Endothelial cell of coronary artery (primary cell): ENCODE data around the gene C8G. TPM values are rescaled to one million over a fixed set of nuclear protein-coding genes. Genes with fewer than 3 reads are reported as not detected.

ENCODE experiments used
- total RNA-seq: library from RNA; depleted of rRNA; stranded (reverse); fragments of >200 nt; gene quantifications from 2 replicates; pipeline ENCODE4 v1.2.3, GENCODE V29; 2014

The C8G gene
- 0.19 and 0.72 TPM in 2 replicates for total RNA-seq

GRCh38 chr9:136944519-136945332 lies at the start of gene C8G, which contains the start of gene FBXW5:
Gene C8G, plus strand, starts transcription at chr9:136945243. Its CDS starts 78 bp downstream, at chr9:136945321.
Gene FBXW5, minus strand, starts transcription at chr9:136944738. Its CDS starts 655 bp downstream, at chr9:136944083.

DNA sequence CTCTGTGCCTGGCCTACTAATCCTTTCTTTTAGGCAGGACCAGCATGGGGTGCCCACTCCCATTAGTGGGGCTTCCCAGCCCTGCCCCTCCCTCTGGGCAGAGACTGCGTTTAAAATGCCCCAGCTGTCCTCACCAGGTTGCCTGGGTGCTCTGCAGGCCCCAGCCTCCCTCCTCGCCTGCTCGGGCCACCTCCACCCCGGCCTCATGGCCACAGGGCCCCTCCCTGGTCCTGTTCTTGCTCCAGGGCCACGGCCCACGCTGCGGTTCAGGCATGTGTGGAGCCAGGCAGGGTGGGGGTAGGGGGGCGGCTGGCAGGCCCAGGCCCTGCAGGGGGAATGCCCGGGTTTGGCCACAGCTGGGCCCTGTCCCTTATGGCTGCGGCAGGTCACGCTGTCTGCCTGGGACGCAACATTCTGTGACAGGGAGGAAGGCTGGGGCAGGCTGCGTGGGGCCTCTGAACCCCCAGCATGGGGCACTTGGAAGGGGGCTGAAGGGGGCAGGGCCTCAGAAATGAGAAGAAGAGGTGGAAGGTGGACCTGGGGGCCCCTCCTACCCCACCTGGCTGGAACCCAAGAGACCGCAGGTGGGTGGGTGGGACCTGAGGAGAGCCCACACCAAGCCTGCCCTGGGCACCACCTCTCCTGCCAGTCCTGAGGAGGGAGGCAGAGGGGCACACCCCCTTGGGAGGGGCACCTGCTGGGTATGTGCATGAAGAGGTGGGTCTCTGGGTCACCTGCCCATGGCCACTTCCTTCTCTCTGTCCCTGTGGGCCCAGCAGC lies 6.7 kb downstream of the C8G start, which contains the start of gene LCN12:
TSS of gene LCN12 (plus strand) at position 733 of the 780 bp plus-strand sequence. CDS start 55 bp downstream, outside the sequence.

DNA sequence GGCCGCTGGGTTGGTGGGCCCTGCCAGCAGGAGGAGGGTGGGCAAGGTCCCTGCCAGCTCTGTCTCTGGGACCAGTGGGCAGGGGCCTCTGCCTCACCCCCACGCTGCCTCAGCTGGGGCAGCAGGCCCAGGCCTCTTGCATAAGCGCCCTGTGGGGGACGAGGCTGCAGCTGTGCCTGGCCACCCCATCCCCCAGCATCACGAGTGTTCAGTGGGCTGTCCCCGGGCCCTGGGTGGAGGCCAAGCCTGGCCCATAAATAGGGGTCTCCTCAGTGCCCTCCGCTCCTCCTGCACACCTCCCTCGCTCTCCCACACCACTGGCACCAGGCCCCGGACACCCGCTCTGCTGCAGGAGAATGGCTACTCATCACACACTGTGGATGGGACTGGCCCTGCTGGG lies 32.2 kb downstream of the C8G start, which contains the start of gene PTGDS:
TSS of gene PTGDS (plus strand) at position 282 of the 400 bp plus-strand sequence. CDS start at position 357, 75 bp downstream.

DNA sequence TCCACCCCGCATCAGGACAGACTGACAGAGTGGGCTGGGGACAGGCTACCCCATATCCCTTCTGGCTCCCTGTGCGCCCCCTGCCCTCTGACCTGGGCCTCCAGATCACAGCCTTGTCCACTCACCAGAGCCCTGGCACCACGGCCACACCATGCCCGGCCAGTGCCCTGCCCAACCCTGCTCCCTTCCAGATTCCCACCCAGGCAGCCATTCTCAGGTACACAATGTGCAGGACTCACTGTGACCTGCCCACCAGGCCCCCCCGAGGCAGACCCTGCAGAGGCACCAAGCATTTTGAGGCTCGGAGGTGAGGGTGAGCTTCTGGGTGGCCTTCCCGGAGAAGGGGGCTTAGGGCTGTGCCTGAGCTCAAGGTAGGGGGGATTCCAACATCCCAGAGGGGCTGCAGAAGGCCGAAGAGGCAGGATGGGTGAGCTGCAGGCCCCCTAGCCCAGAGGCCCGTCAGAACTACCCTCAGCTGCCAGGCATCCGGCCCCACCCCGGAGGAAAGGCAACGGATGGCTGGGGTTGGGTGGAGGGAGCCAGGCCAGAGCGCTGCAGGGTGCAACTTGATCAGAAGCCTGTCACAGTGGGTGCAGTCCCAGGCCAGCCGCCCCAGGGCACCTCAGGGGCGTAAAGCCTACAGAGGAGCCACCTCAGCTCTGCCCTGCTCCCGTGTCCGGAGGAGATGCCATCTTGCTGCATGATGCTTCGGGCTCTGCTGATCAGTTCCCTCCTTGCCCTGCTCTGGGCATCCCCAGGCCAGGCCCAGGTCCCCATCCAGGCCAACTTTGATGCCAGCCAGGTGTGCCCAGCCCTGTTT lies 37.4 kb downstream of the C8G start, which contains the start of gene LCNL1:
TSS of gene LCNL1 (plus strand) at position 762 of the 820 bp plus-strand sequence. CDS start 594 bp downstream, outside the sequence.

DNA sequence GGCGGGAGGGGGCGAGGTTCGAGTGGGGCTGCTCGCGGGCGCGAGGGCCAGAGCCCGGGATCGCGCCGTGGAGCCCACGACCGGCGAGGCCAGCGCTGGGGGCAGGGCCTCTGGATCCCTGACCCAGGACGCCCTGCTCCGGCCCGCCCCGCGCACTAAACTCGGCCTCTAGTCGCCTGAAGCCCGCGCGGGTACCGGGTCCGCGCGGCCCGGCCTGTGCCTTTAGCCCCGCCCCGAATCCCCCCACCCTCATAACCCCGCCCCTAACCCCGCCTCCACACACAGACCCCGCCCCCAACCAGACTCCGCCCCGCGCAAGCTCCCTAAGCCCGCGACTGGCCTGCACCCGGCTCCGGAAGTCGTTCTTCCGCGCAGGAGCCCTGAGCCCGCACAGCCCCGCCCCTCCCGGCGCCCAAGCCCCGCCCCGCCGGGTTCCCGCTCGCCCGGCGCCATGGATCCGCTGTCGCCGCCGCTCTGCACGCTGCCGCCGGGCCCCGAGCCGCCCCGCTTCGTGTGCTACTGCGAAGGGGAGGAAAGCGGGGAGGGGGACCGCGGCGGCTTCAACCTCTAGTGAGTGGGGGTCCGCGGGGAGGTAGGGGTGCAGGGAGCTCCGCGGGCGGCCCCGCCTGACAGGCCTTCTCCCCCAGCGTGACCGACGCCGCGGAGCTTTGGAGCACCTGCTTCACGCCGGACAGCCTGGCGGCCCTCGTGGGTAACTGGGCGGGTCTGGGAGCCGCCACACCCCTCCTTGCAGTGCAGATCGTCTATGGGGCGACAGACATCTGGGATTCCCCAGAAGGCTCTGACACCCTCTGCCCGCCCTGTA lies 47.2 kb downstream of the C8G start, which contains the start of gene PAXX:
TSS of gene PAXX (plus strand) at position 430 of the 826 bp plus-strand sequence. CDS start at position 452, 22 bp downstream.

Other genes starting within 250 kb of the C8G start
- 100 and 125 TPM in 2 replicates for gene DIPK1B, start 232.7 kb upstream of the C8G start, total RNA-seq
- not detected in 2 replicates for gene LCN10, start 202.3 kb upstream of the C8G start, total RNA-seq
- gene LCN6, start 196.7 kb upstream of the C8G start, total RNA-seq, result not detected in 2 replicates
- gene LCN8, start 187.0 kb upstream of the C8G start, total RNA-seq, result not detected in 2 replicates
- gene LCN15, start 180.7 kb upstream of the C8G start, total RNA-seq, result not detected in 2 replicates
- 73.7 and 78.5 TPM in 2 replicates for gene TMEM141, start 153.9 kb upstream of the C8G start, total RNA-seq
- gene CCDC183, start 148.9 kb upstream of the C8G start, total RNA-seq, result under 0.01 and 1.1 TPM in 2 replicates
- gene RABL6, start 137.3 kb upstream of the C8G start, total RNA-seq, result 73.3 and 80.5 TPM in 2 replicates
- 0.45 and 2.2 TPM in 2 replicates for gene AJM1, start 102.8 kb upstream of the C8G start, total RNA-seq
- gene PHPT1, start 95.8 kb upstream of the C8G start, total RNA-seq, result 189 and 196 TPM in 2 replicates
- 0.81 and 4.9 TPM in 2 replicates for gene MAMDC4, start 92.9 kb upstream of the C8G start, total RNA-seq
- gene EDF1, start 78.9 kb upstream of the C8G start, total RNA-seq, result 442 and 468 TPM in 2 replicates
- gene TRAF2, start 58.7 kb upstream of the C8G start, total RNA-seq, result 11.6 and 16.9 TPM in 2 replicates
- gene FBXW5, start 505 bp upstream of the C8G start, total RNA-seq, result 154 and 194 TPM in 2 replicates
- gene LCN12, start 7.0 kb downstream of the C8G start, total RNA-seq, result 0.09 TPM in 1 of 2 replicates, not detected in the other
- 0.56 TPM in 1 of 2 replicates, not detected in the other for gene PTGDS, start 32.3 kb downstream of the C8G start, total RNA-seq
- gene LCNL1, start 37.8 kb downstream of the C8G start, total RNA-seq, result 0.19 TPM in 1 of 2 replicates, not detected in the other
- gene PAXX, start 47.2 kb downstream of the C8G start, total RNA-seq, result 14.8 and 18.4 TPM in 2 replicates
- gene CLIC3, start 51.3 kb downstream of the C8G start, total RNA-seq, result 0.90 and 7.6 TPM in 2 replicates
- 11.0 and 27.3 TPM in 2 replicates for gene ABCA2, start 83.0 kb downstream of the C8G start, total RNA-seq
- gene FUT7, start 86.8 kb downstream of the C8G start, total RNA-seq, result not detected in 2 replicates
- gene NPDC1, start 100.9 kb downstream of the C8G start, total RNA-seq, result 29.4 and 39.3 TPM in 2 replicates
- not detected in 2 replicates for gene ENTPD2, start 108.8 kb downstream of the C8G start, total RNA-seq
- 5.5 and 15.9 TPM in 2 replicates for gene SAPCD2, start 125.3 kb downstream of the C8G start, total RNA-seq
- gene UAP1L1, start 132.3 kb downstream of the C8G start, total RNA-seq, result 8.7 and 11.6 TPM in 2 replicates
- gene MAN1B1, start 141.7 kb downstream of the C8G start, total RNA-seq, result 54.5 and 71.4 TPM in 2 replicates
- 76.0 and 87.4 TPM in 2 replicates for gene DPP7, start 169.5 kb downstream of the C8G start, total RNA-seq
- gene GRIN1, start 193.9 kb downstream of the C8G start, total RNA-seq, result under 0.01 and 0.09 TPM in 2 replicates
- gene LRRC26, start 224.8 kb downstream of the C8G start, total RNA-seq, result not detected in 2 replicates
- gene TMEM210, start 226.8 kb downstream of the C8G start, total RNA-seq, result not detected in 2 replicates
- gene ANAPC2, start 243.3 kb downstream of the C8G start, total RNA-seq, result 21.3 and 26.8 TPM in 2 replicates
- 108 and 110 TPM in 2 replicates for gene SSNA1, start 243.4 kb downstream of the C8G start, total RNA-seq